ENCODE results near the gene CXADR.

GRCh38 chr21:17476006-17476405, 36.8 kb upstream of the CXADR start:
- no peak for TF ChIP-seq CTCF (IDR thresholded peaks at IDR 0.05; ENCODE audit: low read depth, low read length)
- TF ChIP-seq EZH2phosphoT487 (IDR thresholded peaks at IDR 0.05; ENCODE audit: low read depth), result no peak

Measured in OCI-LY3 (cell line).